Naive B cell (primary cell): ENCODE data around the gene KRTAP16-1. TPM values are rescaled to one million over a fixed set of nuclear protein-coding genes. Genes with fewer than 3 reads are reported as not detected.

Experiments used
- ATAC-seq, 2 donors: fragments of 150-1000 bp; cut with Tn5 transposase; 2 replicates each; pipeline ENCODE4 v1.10.0; 2021; ENCODE audit warnings: low read depth in 2 of 2, mild to moderate bottlenecking in 2 of 2, moderate library complexity in 2 of 2
- DNase-seq: peaks from one replicate; pipeline ENCODE4 v3.0.0; 2022
- H3K27ac Mint-ChIP-seq, 6 donors: one replicate each; pipeline ENCODE4 v1.8.0; 2020 to 2022; ENCODE audit warnings: mild to moderate bottlenecking in 6 of 6, mixed read lengths in 6 of 6, moderate library complexity in 5 of 6, inconsistent platforms in 2 of 6
- H3K27me3 Mint-ChIP-seq, 3 donors: one replicate each; pipeline ENCODE4 v1.8.0; 2021 to 2022; ENCODE audit warnings: mixed read lengths in 3 of 3, mild to moderate bottlenecking in 1 of 3
- H3K36me3 Mint-ChIP-seq, 2 donors: one replicate each; pipeline ENCODE4 v1.8.0; 2020 to 2022; ENCODE audit warnings: mixed read lengths in 2 of 2, inconsistent platforms in 1 of 2, mild to moderate bottlenecking in 1 of 2
- H3K4me1 Mint-ChIP-seq, 3 donors: one replicate each; pipeline ENCODE4 v1.8.0; 2020 to 2022; ENCODE audit warnings: mixed read lengths in 3 of 3, inconsistent platforms in 1 of 3, mild to moderate bottlenecking in 1 of 3, moderate library complexity in 1 of 3
- H3K4me3 Mint-ChIP-seq, 8 donors: one replicate each; pipeline ENCODE4 v1.8.0; 2020 to 2022; ENCODE audit warnings: mild to moderate bottlenecking in 8 of 8, mixed read lengths in 8 of 8, moderate library complexity in 8 of 8, inconsistent platforms in 2 of 8
- H3K9me3 Mint-ChIP-seq, 7 donors: one replicate each; pipeline ENCODE4 v1.8.0; 2020 to 2022; ENCODE audit warnings: mixed read lengths in 7 of 7, mild to moderate bottlenecking in 5 of 7, inconsistent platforms in 2 of 7, moderate library complexity in 1 of 7
- polyA plus RNA-seq, 6 donors: library from polyadenylated mRNA; unstranded; fragments of 300-500 nt; fragmentation: Illumina TruSeq; gene quantifications; one replicate each; pipeline ENCODE4 v1.2.3, GENCODE V29; 2021; ENCODE audit warnings: low read depth in 6 of 6

Gene KRTAP16-1
- polyA plus RNA-seq, 6 donors from 2014 or later = 0.38 to 2.0 (median 0.55) TPM; not detected in 2

- H3K4me1 Mint-ChIP-seq = peaks cover 51 to 66% (median 57%) of the 10 kb centered on the region in 3 donors
Observed at GRCh38 chr17:41308251-41308917, 725 bp downstream of the KRTAP16-1 start.

GRCh38 chr17:41307647-41308046 lies 1.5 kb downstream of the KRTAP16-1 start:
- Mint-ChIP-seq H3K4me3 (peak overlapping the region in 7 of 8 donors; percentile 55 to 88 (median 80)), H3K4me1 (peaks cover 51 to 73% (median 57%) of the 10 kb centered on the region in 3 donors), H3K36me3 (no peaks in the 10 kb centered on the region), H3K27me3 (no peaks in the 10 kb centered on the region), H3K9me3 (peaks cover 0 to 2% (median 0%) of the 10 kb centered on the region in 7 donors), H3K27ac (peak overlapping the region; percentile 93 to 100 (median 98))
- ATAC-seq (no peak), DNase-seq (no peak)

More at GRCh38 chr17:41308251-41308917, 725 bp downstream of the KRTAP16-1 start:
- ATAC-seq (peak; percentile 80 to 81), DNase-seq (peak; percentile 92)
- peak overlapping the region; percentile 67 to 88 (median 82) for H3K4me3 Mint-ChIP-seq
- peak overlapping the region; percentile 93 to 100 (median 98) for H3K27ac Mint-ChIP-seq
- H3K36me3 Mint-ChIP-seq = no peaks in the 10 kb centered on the region
- H3K27me3 Mint-ChIP-seq = no peaks in the 10 kb centered on the region
- peaks cover 0 to 2% (median 0%) of the 10 kb centered on the region in 7 donors for H3K9me3 Mint-ChIP-seq

GRCh38 chr17:41304091-41304490 lies 5.0 kb downstream of the KRTAP16-1 start:
- peaks cover 0 to 12% of the 10 kb centered on the region in 2 donors for H3K36me3 Mint-ChIP-seq

GRCh38 chr17:41302981-41303380 lies 6.1 kb downstream of the KRTAP16-1 start:
- H3K27ac Mint-ChIP-seq = no peak overlapping the region
- H3K4me3 Mint-ChIP-seq = peak overlapping the region in 1 of 8 donors; percentile 7
- peaks cover 30 to 60% (median 42%) of the 10 kb centered on the region in 3 donors for H3K4me1 Mint-ChIP-seq
- ATAC-seq (no peak), DNase-seq (no peak)
- peaks cover 0 to 12% of the 10 kb centered on the region in 2 donors for H3K36me3 Mint-ChIP-seq
- H3K27me3 Mint-ChIP-seq = peaks cover 0 to 7% (median 4%) of the 10 kb centered on the region in 3 donors
- peaks cover 0 to 7% (median 0%) of the 10 kb centered on the region in 7 donors for H3K9me3 Mint-ChIP-seq

More at GRCh38 chr17:41304091-41304490, 5.0 kb downstream of the KRTAP16-1 start:
- ATAC-seq (no peak), DNase-seq (no peak)
- peak overlapping the region in 1 of 8 donors; percentile 22 for H3K4me3 Mint-ChIP-seq
- H3K27me3 Mint-ChIP-seq = peaks cover 0 to 7% (median 0%) of the 10 kb centered on the region in 3 donors
- peaks cover 41 to 63% (median 53%) of the 10 kb centered on the region in 3 donors for H3K4me1 Mint-ChIP-seq
- peaks cover 0 to 7% (median 0%) of the 10 kb centered on the region in 7 donors for H3K9me3 Mint-ChIP-seq
- H3K27ac Mint-ChIP-seq = peak overlapping the region in 3 of 6 donors; percentile 22 to 34 (median 22)

- H3K4me1 Mint-ChIP-seq = peaks cover 22 to 53% (median 34%) of the 10 kb centered on the region in 3 donors
- ATAC-seq = no peak
- H3K36me3 Mint-ChIP-seq = peaks cover 0 to 12% of the 10 kb centered on the region in 2 donors
- peak within 1 kb of the TSS in 3 of 6 donors; percentile 10 to 45 (median 22) for H3K27ac Mint-ChIP-seq
- H3K27me3 Mint-ChIP-seq = peaks cover 0 to 7% (median 4%) of the 10 kb centered on the region in 3 donors
- peak within 1 kb of the TSS in 3 of 8 donors; percentile 7 to 57 (median 22) for H3K4me3 Mint-ChIP-seq
- peaks cover 0 to 7% (median 0%) of the 10 kb centered on the region in 7 donors for H3K9me3 Mint-ChIP-seq
- DNase-seq = no peak
Observed at GRCh38 chr17:41301916-41302901, 6.9 kb downstream of the KRTAP16-1 start, which contains the start of gene KRTAP29-1. Gene KRTAP29-1, minus strand, starts transcription at chr17:41302851. Its CDS starts 0 bp downstream, at chr17:41302851.

- Mint-ChIP-seq H3K4me1 (peaks cover 13 to 43% (median 25%) of the 10 kb centered on the region in 3 donors), H3K27ac (peak overlapping the region in 2 of 6 donors; percentile 28 to 50), H3K4me3 (no peak overlapping the region), H3K36me3 (peaks cover 0 to 12% of the 10 kb centered on the region in 2 donors), H3K9me3 (peaks cover 0 to 7% (median 0%) of the 10 kb centered on the region in 7 donors), H3K27me3 (peaks cover 0 to 7% (median 4%) of the 10 kb centered on the region in 3 donors)
- ATAC-seq = no peak
- no peak for DNase-seq
Observed at GRCh38 chr17:41301204-41301790, 7.8 kb downstream of the KRTAP16-1 start.

- Mint-ChIP-seq H3K36me3 (peaks cover 0 to 18% of the 10 kb centered on the region in 2 donors), H3K4me3 (no peak overlapping the region), H3K9me3 (peaks cover 0 to 7% (median 0%) of the 10 kb centered on the region in 7 donors), H3K4me1 (peaks cover 7 to 33% (median 16%) of the 10 kb centered on the region in 3 donors), H3K27ac (peak overlapping the region in 1 of 6 donors; percentile 80), H3K27me3 (peaks cover 0 to 13% (median 4%) of the 10 kb centered on the region in 3 donors)
- no peak for ATAC-seq
- DNase-seq = no peak
Observed at GRCh38 chr17:41298458-41299135, 10.5 kb downstream of the KRTAP16-1 start.

- H3K9me3 Mint-ChIP-seq = peaks cover 0 to 7% (median 0%) of the 10 kb centered on the region in 7 donors
- peaks cover 0 to 18% of the 10 kb centered on the region in 2 donors for H3K36me3 Mint-ChIP-seq
- no peak for ATAC-seq
- peaks cover 0 to 15% (median 4%) of the 10 kb centered on the region in 3 donors for H3K27me3 Mint-ChIP-seq
- no peak overlapping the region for H3K27ac Mint-ChIP-seq
- no peak for DNase-seq
- no peak overlapping the region for H3K4me3 Mint-ChIP-seq
- peaks cover 4 to 17% (median 11%) of the 10 kb centered on the region in 3 donors for H3K4me1 Mint-ChIP-seq
Observed at GRCh38 chr17:41296846-41297245, 12.3 kb downstream of the KRTAP16-1 start.

GRCh38 chr17:41294016-41294415 lies 15.1 kb downstream of the KRTAP16-1 start:
- H3K4me1 Mint-ChIP-seq = peaks cover 0 to 14% (median 4%) of the 10 kb centered on the region in 3 donors
- no peaks in the 10 kb centered on the region for H3K9me3 Mint-ChIP-seq
- DNase-seq (no peak), ATAC-seq (no peak)
- peaks cover 4 to 19% (median 7%) of the 10 kb centered on the region in 3 donors for H3K27me3 Mint-ChIP-seq
- no peak overlapping the region for H3K27ac Mint-ChIP-seq
- peaks cover 0 to 7% of the 10 kb centered on the region in 2 donors for H3K36me3 Mint-ChIP-seq
- no peak overlapping the region for H3K4me3 Mint-ChIP-seq

GRCh38 chr17:41287050-41287449 lies 22.1 kb downstream of the KRTAP16-1 start:
- H3K27ac Mint-ChIP-seq = peak overlapping the region in 1 of 6 donors; percentile 68
- H3K4me3 Mint-ChIP-seq = no peak overlapping the region
- ATAC-seq (no peak), DNase-seq (no peak)
- H3K27me3 Mint-ChIP-seq = peaks cover 7 to 15% (median 10%) of the 10 kb centered on the region in 3 donors
- no peaks in the 10 kb centered on the region for H3K9me3 Mint-ChIP-seq
- H3K4me1 Mint-ChIP-seq = peaks cover 0 to 14% (median 6%) of the 10 kb centered on the region in 3 donors
- H3K36me3 Mint-ChIP-seq = no peaks in the 10 kb centered on the region

GRCh38 chr17:41284546-41284945 lies 24.6 kb downstream of the KRTAP16-1 start:
- H3K9me3 Mint-ChIP-seq = peaks cover 0 to 5% (median 0%) of the 10 kb centered on the region in 7 donors
- ATAC-seq (no peak), DNase-seq (no peak)
- H3K27ac Mint-ChIP-seq = no peak overlapping the region
- H3K4me3 Mint-ChIP-seq = no peak overlapping the region
- H3K4me1 Mint-ChIP-seq = peaks cover 0 to 14% (median 6%) of the 10 kb centered on the region in 3 donors
- H3K36me3 Mint-ChIP-seq = no peaks in the 10 kb centered on the region
- H3K27me3 Mint-ChIP-seq = peaks cover 8 to 19% (median 12%) of the 10 kb centered on the region in 3 donors

GRCh38 chr17:41284043-41284442 lies 25.1 kb downstream of the KRTAP16-1 start:
- H3K4me1 Mint-ChIP-seq = peaks cover 0 to 13% (median 6%) of the 10 kb centered on the region in 3 donors
- H3K27me3 Mint-ChIP-seq = peaks cover 8 to 19% (median 17%) of the 10 kb centered on the region in 3 donors
- H3K9me3 Mint-ChIP-seq = peaks cover 0 to 6% (median 0%) of the 10 kb centered on the region in 7 donors
- H3K27ac Mint-ChIP-seq = peak overlapping the region in 1 of 6 donors; percentile 33
- H3K36me3 Mint-ChIP-seq = no peaks in the 10 kb centered on the region
- no peak for ATAC-seq
- H3K4me3 Mint-ChIP-seq = no peak overlapping the region
- no peak for DNase-seq
